Central memory CD4-positive, alpha-beta T cell (primary cell): ENCODE measurements around the gene DHCR7.

Source experiments
- DNase-seq: peaks from one replicate; pipeline ENCODE4 v3.0.0; 2022
- total RNA-seq, 3 experiments: gene quantifications; one replicate each; lab custom pipeline; 2026; lab: John Stamatoyannopoulos, UW

The DHCR7 gene
- 7.3 to 52.0 (median 18.0) reads per million in 3 experiments for total RNA-seq

- DNase-seq = peak; percentile 88
These were observed at the start of gene DHCR7 for GRCh38 chr11:71448257-71449171. Gene DHCR7, minus strand, starts transcription at chr11:71448393. Its CDS starts 3,441 bp downstream, at chr11:71444952.

GRCh38 chr11:71496421-71496820 is 48.2 kb upstream of the DHCR7 start:
- DNase-seq = no peak

GRCh38 chr11:71495286-71496230 is 47.4 kb upstream of the DHCR7 start:
- no peak for DNase-seq

- DNase-seq = no peak
These were observed 43.7 kb upstream of the DHCR7 start for GRCh38 chr11:71491940-71492339.

GRCh38 chr11:71491531-71491930 is 43.3 kb upstream of the DHCR7 start:
- DNase-seq = no peak

- no peak for DNase-seq
These were observed 42.7 kb upstream of the DHCR7 start for GRCh38 chr11:71490731-71491390.

GRCh38 chr11:71490044-71490730 is 42.0 kb upstream of the DHCR7 start:
- no peak for DNase-seq

- no peak for DNase-seq
These were observed 41.3 kb upstream of the DHCR7 start for GRCh38 chr11:71489311-71490043.

GRCh38 chr11:71488681-71489270 is 40.6 kb upstream of the DHCR7 start:
- no peak for DNase-seq

- no peak for DNase-seq
These were observed 38.1 kb upstream of the DHCR7 start for GRCh38 chr11:71486320-71486719.

GRCh38 chr11:71485466-71485865 is 37.3 kb upstream of the DHCR7 start:
- DNase-seq = no peak

GRCh38 chr11:71485063-71485399 is 36.8 kb upstream of the DHCR7 start:
- no peak for DNase-seq

- no peak for DNase-seq
These were observed 36.3 kb upstream of the DHCR7 start for GRCh38 chr11:71484248-71485062.

GRCh38 chr11:71483692-71484091 is 35.5 kb upstream of the DHCR7 start:
- DNase-seq = no peak

- no peak for DNase-seq
These were observed 34.7 kb upstream of the DHCR7 start for GRCh38 chr11:71482746-71483364.

GRCh38 chr11:71482216-71482615 is 34.0 kb upstream of the DHCR7 start:
- no peak for DNase-seq

GRCh38 chr11:71481101-71481960 is 33.1 kb upstream of the DHCR7 start:
- DNase-seq = no peak

- DNase-seq = no peak
These were observed 30.3 kb upstream of the DHCR7 start for GRCh38 chr11:71478528-71478840.
